HEK293 (cell line): ENCODE measurements around the gene CD81.

Experiments used
- ZBTB26 ChIP-seq: fragments of 450-650 bp; formaldehyde crosslinking; optimal IDR thresholded peaks from 2 replicates; pipeline ENCODE3; 2016; ENCODE audit warnings: missing biosample characterization, mild to moderate bottlenecking, missing genetic modification characterization
- ZNF529 ChIP-seq: fragments of 450-650 bp; formaldehyde crosslinking; IDR thresholded peaks from 2 replicates; pipeline ENCODE4 v1.5.1; 2017; ENCODE audit warnings: missing genetic modification characterization, missing biosample characterization; ENCODE audit not compliant: insufficient replicate concordance
- ZNF530 ChIP-seq: fragments of 450-650 bp; formaldehyde crosslinking; IDR thresholded peaks from 2 replicates; pipeline ENCODE4 v1.5.1; 2016; ENCODE audit warnings: low read depth, missing biosample characterization, missing genetic modification characterization
- ZNF629 ChIP-seq: fragments of 450-650 bp; formaldehyde crosslinking; IDR thresholded peaks from 2 replicates; pipeline ENCODE4 v1.5.1; 2017; ENCODE audit warnings: missing biosample characterization, missing genetic modification characterization

DNA sequence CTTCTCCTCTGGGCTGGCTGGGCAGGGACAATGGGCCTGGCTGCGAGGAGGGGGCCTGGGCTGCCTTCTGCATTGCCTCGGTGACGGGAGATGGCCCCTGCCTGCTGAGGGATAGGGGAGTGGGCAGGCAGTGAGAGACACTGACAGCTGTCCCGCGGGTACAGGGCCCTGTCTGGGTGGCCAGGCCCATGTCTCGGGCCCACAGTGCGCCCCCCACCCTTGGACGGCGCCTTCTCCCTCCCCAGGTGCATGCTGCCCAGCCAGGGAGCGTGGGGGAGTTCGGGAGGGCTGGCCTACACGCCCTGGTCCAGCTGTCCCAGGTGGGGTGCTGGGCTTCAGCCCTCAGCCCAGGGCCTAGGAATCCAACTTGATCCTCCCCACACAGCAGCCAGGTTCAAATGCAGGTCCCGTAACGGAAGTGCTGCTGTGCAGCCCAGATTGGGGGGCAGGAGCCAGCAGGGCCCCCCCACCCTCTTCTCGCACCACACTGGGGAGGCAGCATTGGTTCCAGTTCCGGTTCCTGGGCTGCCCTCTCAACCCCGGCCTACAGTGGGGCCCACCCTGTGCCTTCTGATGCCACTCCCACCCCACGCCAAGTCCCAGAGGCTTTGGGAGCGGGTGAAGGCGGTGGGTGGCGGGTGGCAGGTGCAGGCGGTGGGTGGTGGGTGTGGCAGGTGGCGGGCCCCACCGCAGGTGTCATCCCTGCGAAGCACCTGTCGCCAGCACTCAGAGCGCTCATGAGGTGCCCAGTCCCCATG lies 16.2 kb downstream of the CD81 start:
- no peak for TF ChIP-seq ZNF629 (tag by site-specific recombination)
- TF ChIP-seq ZNF530 (tag by site-specific recombination), result no peak
- TF ChIP-seq ZBTB26 (tag by site-specific recombination), result no peak
- TF ChIP-seq ZNF529, result no peak
